GM23338 (cell line): ENCODE results near the gene ANO10. TPM values are rescaled to one million over a fixed set of nuclear protein-coding genes. Genes with fewer than 3 reads are reported as not detected.

ENCODE experiments used
- ATAC-seq: fragments of 200-7000 bp; cut with Tn5 transposase; 3 replicates; pipeline ENCODE4 v1.9.1; 2020
- DNase-seq: peaks from one replicate; pipeline ENCODE4 v3.0.0-alpha.2; 2015; ENCODE audit warnings: low spot score
- H2AFZ ChIP-seq: fragments of 200-600 bp; sonication (generic); 2 replicates; pipeline ENCODE4 v1.8.0; 2016; ENCODE audit warnings: antibody characterized with exemption, mild to moderate bottlenecking, moderate library complexity
- H3F3A ChIP-seq: fragments of 200-600 bp; sonication (generic); replicated peaks from 2 replicates; pipeline ENCODE4 v1.8.0; 2017; ENCODE audit warnings: antibody characterized with exemption, mixed run types, low read depth
- H3K27ac ChIP-seq: fragments of 200-600 bp; sonication (generic); 2 replicates; pipeline ENCODE4 v1.6.1; 2016; ENCODE audit warnings: low read depth
- H3K27me3 ChIP-seq: fragments of 200-600 bp; sonication (generic); 2 replicates; pipeline ENCODE4 v1.8.0; 2016; ENCODE audit warnings: mild to moderate bottlenecking, mixed run types, moderate library complexity; ENCODE audit not compliant: insufficient read depth
- H3K36me3 ChIP-seq: fragments of 200-600 bp; sonication (generic); 2 replicates; pipeline ENCODE4 v1.8.0; 2016; ENCODE audit warnings: mild to moderate bottlenecking; ENCODE audit not compliant: insufficient read depth
- H3K4me1 ChIP-seq: fragments of 200-600 bp; sonication (generic); 2 replicates; pipeline ENCODE4 v1.8.0; 2016; ENCODE audit warnings: mild to moderate bottlenecking, moderate library complexity; ENCODE audit not compliant: insufficient read depth
- H3K4me2 ChIP-seq: fragments of 200-600 bp; sonication (generic); 2 replicates; pipeline ENCODE4 v1.7.1; 2017; ENCODE audit warnings: mixed run types
- H3K4me3 ChIP-seq: fragments of 200-600 bp; sonication (generic); 2 replicates; pipeline ENCODE4 v1.6.1; 2016; ENCODE audit warnings: mixed run types
- H3K79me2 ChIP-seq: fragments of 200-600 bp; sonication (generic); replicated peaks from 2 replicates; pipeline ENCODE4 v1.8.0; 2017; ENCODE audit warnings: mild to moderate bottlenecking; ENCODE audit not compliant: insufficient read depth
- H3K9me2 ChIP-seq: fragments of 200-600 bp; sonication (generic); 2 replicates; pipeline ENCODE4 v1.8.0; 2017; ENCODE audit not compliant: insufficient read depth
- H4K20me1 ChIP-seq: fragments of 200-600 bp; sonication (generic); replicated peaks from 2 replicates; pipeline ENCODE4 v1.8.0; 2017; ENCODE audit warnings: mild to moderate bottlenecking; ENCODE audit not compliant: insufficient read depth
- H3K27ac Mint-ChIP-seq: 2 replicates; pipeline ENCODE4 v1.8.0; 2020; ENCODE audit warnings: inconsistent platforms, mild to moderate bottlenecking, moderate library complexity, mixed read lengths
- H3K27me3 Mint-ChIP-seq: 3 replicates; pipeline ENCODE4 v1.8.0; 2022; ENCODE audit warnings: low read depth, mild to moderate bottlenecking, moderate library complexity, mixed read lengths, inconsistent platforms; ENCODE audit not compliant: insufficient read depth, poor library complexity
- H3K36me3 Mint-ChIP-seq: 3 replicates; pipeline ENCODE4 v1.8.0; 2021; ENCODE audit warnings: low read depth, mild to moderate bottlenecking, inconsistent platforms, moderate library complexity, mixed read lengths
- H3K4me1 Mint-ChIP-seq: 3 replicates; pipeline ENCODE4 v1.8.0; 2020; ENCODE audit warnings: mild to moderate bottlenecking, inconsistent platforms, mixed read lengths
- H3K4me3 Mint-ChIP-seq: 3 replicates; pipeline ENCODE4 v1.8.0; 2021; ENCODE audit warnings: moderate library complexity, mild to moderate bottlenecking, inconsistent platforms, mixed read lengths
- H3K9me3 Mint-ChIP-seq: 3 replicates; pipeline ENCODE4 v1.8.0; 2020; ENCODE audit warnings: moderate library complexity, mild to moderate bottlenecking, inconsistent platforms, mixed read lengths
- CREB1 ChIP-seq: fragments of 250-450 bp; sonication (Bioruptor Pico); IDR thresholded peaks from 2 replicates; pipeline ENCODE4 v1.5.0; 2020; ENCODE audit warnings: low read depth, mild to moderate bottlenecking, moderate library complexity
- CTCF ChIP-seq, 2 experiments: fragments of 200-600 bp in 1 of 2; sonication (generic) in 1 of 2; conservative IDR thresholded peaks; 2 replicates each; pipeline versions ENCODE4 v1.5.1 to v1.6.1; 2016 to 2017; ENCODE audit warnings: antibody characterized with exemption in 2 of 2, low read depth in 2 of 2, mild to moderate bottlenecking in 2 of 2, moderate library complexity in 1 of 2
- EZH2phosphoT487 ChIP-seq: fragments of 200-600 bp; sonication (generic); IDR thresholded peaks from one replicate; pipeline ENCODE4 v1.8.1; 2018; ENCODE audit warnings: antibody characterized with exemption; ENCODE audit not compliant: unreplicated experiment
- JUNB ChIP-seq: IDR thresholded peaks from one replicate; pipeline ENCODE4 v1.6.1; 2016; ENCODE audit warnings: antibody characterized with exemption; ENCODE audit not compliant: unreplicated experiment
- NANOG ChIP-seq: IDR thresholded peaks from 2 replicates; pipeline ENCODE4 v1.6.1; 2016; ENCODE audit warnings: antibody characterized with exemption, borderline replicate concordance
- POLR2AphosphoS5 ChIP-seq: IDR thresholded peaks from 2 replicates; pipeline ENCODE4 v1.6.1; 2016; ENCODE audit warnings: antibody characterized with exemption, low read depth
- REST ChIP-seq: IDR thresholded peaks from one replicate; pipeline ENCODE4 v1.6.1; 2018; ENCODE audit warnings: antibody characterized with exemption; ENCODE audit not compliant: unreplicated experiment
- STAT1 ChIP-seq: IDR thresholded peaks from one replicate; pipeline ENCODE4 v1.6.1; 2016; ENCODE audit warnings: antibody characterized with exemption; ENCODE audit not compliant: unreplicated experiment
- ZNF114 ChIP-seq: fragments of 250-450 bp; sonication (Bioruptor Pico); IDR thresholded peaks from 2 replicates; pipeline ENCODE4 v1.5.0; 2020; ENCODE audit warnings: mild to moderate bottlenecking, moderate library complexity
- ZNF331 ChIP-seq: fragments of 250-450 bp; sonication (Bioruptor Pico); IDR thresholded peaks from 2 replicates; pipeline ENCODE4 v1.5.0; 2020; ENCODE audit warnings: low read depth, mild to moderate bottlenecking, moderate library complexity
- polyA plus RNA-seq: library from polyadenylated mRNA; unstranded; fragments of >200 nt; fragmentation: Nextera tagmentation; extraction: Ambion mirVana; gene quantifications from 2 replicates; pipeline ENCODE4 v1.2.1, GENCODE V29; 2016
- total RNA-seq: library from RNA; depleted of rRNA; stranded (reverse); fragments of >200 nt; shearing (Covaris generic); gene quantifications from 2 replicates; pipeline ENCODE4 v1.2.3, GENCODE V29; 2014

ANO10 gene
- total and polyA plus RNA-seq, 2 experiments from 2014 or later = 29.2 to 48.1 TPM

GRCh38 chr3:43434431-43434830, 187.4 kb downstream of the ANO10 start:
- Histone ChIP-seq H3K4me2 (no peak overlapping the region), H3K9me2 (no peaks in the 10 kb centered on the region), H3K79me2 (no peaks in the 10 kb centered on the region), H3K27ac (no peak overlapping the region), H3F3A (no peaks in the 10 kb centered on the region), H3K4me3 (no peak overlapping the region), H3K36me3 (no peaks in the 10 kb centered on the region), H3K4me1 (peaks cover 14% of the 10 kb centered on the region), H2AFZ (no peak overlapping the region), H4K20me1 (no peaks in the 10 kb centered on the region), H3K27me3 (no peaks in the 10 kb centered on the region)
- Mint-ChIP-seq H3K36me3 (peaks cover 25% of the 10 kb centered on the region), H3K4me1 (peaks cover 25% of the 10 kb centered on the region), H3K27me3 (peaks cover 5% of the 10 kb centered on the region), H3K27ac (no peak overlapping the region), H3K9me3 (peaks cover 3% of the 10 kb centered on the region; the same call in 1 of the 3 replicates), H3K4me3 (no peak overlapping the region)
- TF ChIP-seq STAT1 (no peak), ZNF331 (CRISPR knock-in tag) (no peak), NANOG (no peak), POLR2AphosphoS5 (no peak), REST (no peak), JUNB (no peak), CTCF (conservative IDR thresholded peaks at IDR 0.05; ENCODE audit: low read depth in 2 of 2) (no peak), CREB1 (CRISPR knock-in tag) (no peak), ZNF114 (CRISPR knock-in tag) (no peak)
- no peak for DNase-seq
- no peak for ATAC-seq

- no peaks in the 10 kb centered on the region for H3K9me3 Mint-ChIP-seq
- Histone ChIP-seq H3K27ac (no peak overlapping the region), H3F3A (no peaks in the 10 kb centered on the region), H3K27me3 (no peaks in the 10 kb centered on the region), H2AFZ (no peak overlapping the region), H3K36me3 (no peaks in the 10 kb centered on the region), H4K20me1 (no peaks in the 10 kb centered on the region), H3K4me3 (no peak overlapping the region), H3K79me2 (no peaks in the 10 kb centered on the region), H3K9me2 (no peaks in the 10 kb centered on the region), H3K4me2 (no peak overlapping the region), H3K4me1 (peaks cover 14% of the 10 kb centered on the region)
- H3K36me3 Mint-ChIP-seq = peaks cover 12% of the 10 kb centered on the region
- no peak overlapping the region for H3K4me3 Mint-ChIP-seq
- H3K27me3 Mint-ChIP-seq = peaks cover 2% of the 10 kb centered on the region
- TF ChIP-seq STAT1 = no peak
- TF ChIP-seq EZH2phosphoT487 = no peak
- ATAC-seq (no peak), DNase-seq (no peak)
- peak overlapping the region; percentile 27; the same call in 1 of the 2 replicates for H3K27ac Mint-ChIP-seq
- H3K4me1 Mint-ChIP-seq = peaks cover 23% of the 10 kb centered on the region
These were observed 189.3 kb downstream of the ANO10 start for GRCh38 chr3:43432462-43432861.
